Neural crest cell (in vitro differentiated cells): ENCODE results near the gene ZNF44. TPM values are rescaled to one million over a fixed set of nuclear protein-coding genes. Genes with fewer than 3 reads are reported as not detected.
"Not testable (repeated sequence)": the region's sequence is repeated elsewhere in the genome, so short reads cannot be mapped to it uniquely, and the experiment has no call there.

Source experiments
- DNase-seq: peaks from one replicate; pipeline ENCODE4 v3.0.0; 2021; ENCODE audit warnings: low read depth, mixed read lengths, low spot score
- H3K27ac Mint-ChIP-seq: one replicate; pipeline ENCODE4 v1.8.0; 2021; ENCODE audit warnings: mild to moderate bottlenecking, mixed read lengths; ENCODE audit not compliant: unreplicated experiment
- H3K27me3 Mint-ChIP-seq: 2 replicates; pipeline ENCODE4 v1.8.0; 2021; ENCODE audit warnings: low read depth, mild to moderate bottlenecking, mixed read lengths
- H3K36me3 Mint-ChIP-seq: 2 replicates; pipeline ENCODE4 v1.8.0; 2021; ENCODE audit warnings: low read depth, mild to moderate bottlenecking, mixed read lengths
- H3K4me1 Mint-ChIP-seq: 2 replicates; pipeline ENCODE4 v1.8.0; 2021; ENCODE audit warnings: mixed read lengths
- H3K4me3 Mint-ChIP-seq: one replicate; pipeline ENCODE4 v1.8.0; 2021; ENCODE audit warnings: mild to moderate bottlenecking, mixed read lengths
- H3K9me3 Mint-ChIP-seq: 2 replicates; pipeline ENCODE4 v1.8.0; 2021; ENCODE audit warnings: mixed read lengths
- CTCF ChIP-seq: fragments of 200-600 bp; sonication (generic); conservative IDR thresholded peaks from 2 replicates; pipeline ENCODE4 v1.5.0; 2021; ENCODE audit warnings: antibody characterized with exemption, mild to moderate bottlenecking
- total RNA-seq: library from RNA; stranded (reverse); gene quantifications from 2 replicates; pipeline ENCODE4 v1.2.1, GENCODE V29; 2021

ZNF44 gene
- total RNA-seq, 1 donor from 2014 or later, result 5.8 TPM

- H3K36me3 Mint-ChIP-seq, result peaks cover 16% of the 10 kb centered on the region
- TF ChIP-seq CTCF, result no peak
- no peak overlapping the region for H3K27ac Mint-ChIP-seq
These were observed 31.0 kb upstream of the ZNF44 start for GRCh38 chr19:12325690-12326089.

GRCh38 chr19:12318782-12319413 lies 24.2 kb upstream of the ZNF44 start:
- H3K36me3 Mint-ChIP-seq, result peaks cover 34% of the 10 kb centered on the region
- H3K27me3 Mint-ChIP-seq, result no peaks in the 10 kb centered on the region
- peaks cover 27% of the 10 kb centered on the region for H3K9me3 Mint-ChIP-seq
- no peak for DNase-seq
- no peak overlapping the region for H3K27ac Mint-ChIP-seq
- TF ChIP-seq CTCF, result no peak
- H3K4me1 Mint-ChIP-seq, result no peaks in the 10 kb centered on the region
- no peak overlapping the region for H3K4me3 Mint-ChIP-seq

More at GRCh38 chr19:12325690-12326089, 31.0 kb upstream of the ZNF44 start:
- no peaks in the 10 kb centered on the region for H3K4me1 Mint-ChIP-seq
- no peak for DNase-seq
- H3K9me3 Mint-ChIP-seq, result peaks cover 8% of the 10 kb centered on the region
- H3K4me3 Mint-ChIP-seq, result no peak overlapping the region
- no peaks in the 10 kb centered on the region for H3K27me3 Mint-ChIP-seq

- DNase-seq, result no peak
- Mint-ChIP-seq H3K27me3 (no peaks in the 10 kb centered on the region), H3K9me3 (peaks cover 17% of the 10 kb centered on the region), H3K36me3 (peaks cover 16% of the 10 kb centered on the region), H3K4me1 (no peaks in the 10 kb centered on the region), H3K4me3 (no peak overlapping the region), H3K27ac (no peak overlapping the region)
- TF ChIP-seq CTCF, result no peak
These were observed 19.9 kb upstream of the ZNF44 start for GRCh38 chr19:12314553-12314952.

- H3K27ac Mint-ChIP-seq, H3K9me3 Mint-ChIP-seq, H3K4me3 Mint-ChIP-seq, H3K4me1 Mint-ChIP-seq, H3K36me3 Mint-ChIP-seq, H3K27me3 Mint-ChIP-seq, DNase-seq: not testable (repeated sequence)
These were observed 14.2 kb upstream of the ZNF44 start for GRCh38 chr19:12308891-12309290.

GRCh38 chr19:12295191-12295590 lies 508 bp upstream of the ZNF44 start:
- Mint-ChIP-seq H3K4me3 (peak overlapping the region; percentile 98), H3K4me1 (peaks cover 25% of the 10 kb centered on the region), H3K9me3 (no peaks in the 10 kb centered on the region), H3K27ac (peak overlapping the region; percentile 97), H3K36me3 (peaks cover 6% of the 10 kb centered on the region), H3K27me3 (no peaks in the 10 kb centered on the region)
- TF ChIP-seq CTCF, result no peak
- DNase-seq, result no peak

- no peak for TF ChIP-seq CTCF
- Mint-ChIP-seq H3K4me3 (peak overlapping the region; percentile 100), H3K4me1 (peaks cover 25% of the 10 kb centered on the region), H3K9me3 (no peaks in the 10 kb centered on the region), H3K27ac (peak overlapping the region; percentile 97), H3K36me3 (peaks cover 6% of the 10 kb centered on the region), H3K27me3 (no peaks in the 10 kb centered on the region)
- DNase-seq, result peak; percentile 29
These were observed 870 bp downstream of the ZNF44 start for GRCh38 chr19:12293777-12294248.
